HG03460 (cell line): ENCODE data around the gene DPYSL3.
"Not testable (repeated sequence)": the region's sequence is repeated elsewhere in the genome, so short reads cannot be mapped to it uniquely, and the experiment has no call there.

ENCODE experiments used
- ATAC-seq: cut with Tn5 transposase; IDR thresholded peaks from one replicate; pipeline ENCODE4 v1.9.1; 2021; ENCODE audit not compliant: unreplicated experiment

Gene DPYSL3

DNA sequence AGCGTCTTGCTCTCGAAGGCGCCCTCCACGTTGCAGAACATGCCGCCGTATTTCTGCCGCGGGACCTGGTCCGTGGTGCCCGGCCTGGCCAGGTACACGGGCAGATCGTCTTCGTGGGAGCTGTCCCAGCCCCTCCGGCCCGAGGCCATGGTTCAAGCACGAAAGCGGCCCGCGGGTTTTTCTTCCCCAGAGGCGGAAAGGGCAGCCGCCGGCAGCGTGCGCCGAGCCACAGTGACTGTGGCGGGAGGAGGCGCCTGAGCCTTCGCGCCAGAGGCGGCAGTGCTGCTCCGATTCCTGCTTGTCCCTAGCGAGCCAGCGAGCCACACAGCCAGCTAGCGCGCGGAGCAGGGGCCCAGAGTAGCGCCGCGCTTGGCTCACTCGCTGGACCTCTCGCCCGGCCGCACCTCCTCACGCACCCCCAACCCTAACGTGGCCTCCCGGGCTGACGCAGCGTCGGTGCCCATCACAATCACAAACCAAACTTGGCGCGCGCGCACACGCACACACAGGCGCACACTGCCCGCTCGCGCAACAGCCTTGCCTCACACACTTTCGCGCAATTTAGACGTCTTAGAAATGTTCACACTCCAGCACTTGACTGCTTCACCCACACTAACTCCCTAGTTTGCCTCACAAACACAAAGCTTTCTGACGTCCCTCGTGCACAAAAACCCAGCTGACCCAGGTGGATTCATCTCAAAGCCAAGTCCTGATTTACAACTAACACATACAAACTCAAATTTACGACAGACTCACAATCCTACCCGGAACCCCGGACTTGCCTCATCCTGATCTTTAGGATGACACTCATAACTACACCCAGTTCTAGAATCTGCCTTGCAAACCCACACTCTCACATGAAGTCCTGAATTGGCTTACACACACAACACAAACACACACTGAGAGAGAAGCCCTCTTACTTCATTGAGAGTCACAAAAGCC is at the start of gene DPYSL3:
DPYSL3 (minus strand) TSS at position 359 of the 942 bp plus-strand sequence; CDS start at position 149, 210 bp downstream.
- no peak for ATAC-seq

DNA sequence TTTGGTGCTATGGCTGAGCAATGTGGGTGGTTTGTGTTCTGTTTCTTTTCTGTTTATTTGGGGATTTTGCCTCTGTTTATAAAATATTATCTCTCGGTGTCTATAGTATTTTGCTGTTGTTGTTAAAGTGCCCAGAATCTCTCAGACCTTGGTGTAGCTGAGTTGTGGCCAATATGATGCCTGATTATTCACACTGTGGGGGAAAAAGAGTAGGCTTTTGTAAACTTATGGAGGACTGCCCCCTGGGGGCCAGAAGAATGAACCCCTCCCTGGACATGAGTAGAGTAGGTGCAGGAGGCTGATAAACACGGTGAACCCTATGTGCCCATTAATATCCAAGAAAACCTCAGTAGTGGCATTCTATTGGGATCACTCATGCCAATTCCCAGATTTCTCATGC is 49.0 kb upstream of the DPYSL3 start:
- ATAC-seq, result no peak

DNA sequence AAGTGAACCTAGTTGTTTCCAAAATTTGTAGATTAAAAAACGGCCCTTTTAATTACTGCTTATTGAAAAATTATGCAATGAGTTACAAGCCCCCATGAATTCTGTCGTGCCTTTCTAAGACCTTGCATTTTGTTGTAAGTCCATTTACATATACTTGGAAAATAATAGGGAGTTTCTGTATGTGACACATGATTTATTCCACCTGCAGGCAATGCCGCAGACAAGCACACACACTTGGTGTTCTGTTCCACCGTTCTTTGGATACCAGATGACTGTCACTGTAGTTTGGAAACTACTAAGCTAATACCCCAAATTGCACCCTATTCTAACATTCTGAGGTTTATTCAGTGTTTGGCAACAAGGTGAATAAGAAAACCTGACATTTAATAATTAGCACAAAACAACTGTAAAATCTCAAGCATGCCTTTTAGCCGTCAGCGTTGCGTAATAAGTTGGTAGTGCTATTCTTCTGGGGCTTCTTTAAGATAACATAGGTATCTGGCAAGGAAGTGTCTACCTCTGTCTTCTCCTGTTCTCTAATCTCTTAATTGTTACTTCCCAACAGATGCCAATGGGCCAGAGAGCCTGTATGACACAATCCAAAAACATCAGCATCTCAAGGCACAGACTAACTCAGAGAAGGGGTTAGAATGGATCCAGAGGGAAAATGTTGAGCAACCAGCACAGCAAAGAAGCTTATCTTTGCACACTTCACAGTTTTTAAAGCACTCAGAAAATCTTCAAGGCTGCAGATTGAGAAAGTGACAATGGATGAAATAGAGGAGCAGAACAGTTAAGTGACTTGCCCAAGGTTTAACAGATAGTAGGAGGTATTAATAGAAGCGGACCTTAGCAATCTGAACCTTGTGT is 48.2 kb upstream of the DPYSL3 start:
- ATAC-seq, result no peak

DNA sequence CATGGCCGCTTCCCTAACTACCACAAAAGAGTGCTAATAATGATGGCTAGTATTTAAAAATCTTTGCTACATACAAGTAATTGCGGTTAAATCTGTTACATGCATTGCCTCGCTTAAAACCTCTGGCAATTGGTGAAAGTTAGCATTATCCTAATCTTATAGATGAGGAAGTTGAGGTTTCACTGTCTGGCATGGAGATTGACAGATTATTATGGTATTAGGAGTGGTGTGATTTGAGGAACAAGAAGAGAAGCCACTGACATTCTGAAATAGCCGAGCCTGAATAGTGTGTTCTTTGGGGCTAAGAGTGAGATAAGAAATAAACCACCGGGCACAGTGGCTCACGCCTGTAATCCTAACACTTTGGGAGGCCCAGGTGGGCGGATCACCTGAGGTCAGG is 45.3 kb upstream of the DPYSL3 start:
- no peak for ATAC-seq

DNA sequence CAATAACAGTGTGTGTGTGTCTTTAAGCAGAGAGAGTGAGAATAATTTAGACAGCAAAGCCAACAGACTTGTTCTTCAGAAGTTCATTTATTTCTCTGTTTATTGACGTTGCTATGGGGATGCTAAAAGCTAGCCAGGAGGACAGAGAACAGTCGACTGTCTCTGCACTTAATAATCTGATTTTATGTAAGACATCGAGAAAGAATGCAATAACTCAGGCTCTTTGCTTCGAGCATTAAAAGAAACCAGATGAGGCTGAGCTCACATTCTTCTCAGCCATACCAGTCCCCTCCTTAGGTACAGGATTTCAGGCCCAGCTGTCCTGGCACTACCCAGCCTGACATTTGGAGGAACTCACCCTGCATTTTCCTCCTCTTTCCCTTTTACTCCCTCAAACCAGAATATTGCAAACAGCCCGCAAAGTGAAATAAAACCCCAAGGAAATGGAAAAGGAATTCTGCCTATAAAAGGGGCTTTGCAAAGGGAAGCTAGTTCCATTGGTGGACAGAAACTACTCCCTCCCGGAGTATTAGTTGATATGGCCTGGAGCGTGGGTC is 44.5 kb upstream of the DPYSL3 start:
- no peak for ATAC-seq

DNA sequence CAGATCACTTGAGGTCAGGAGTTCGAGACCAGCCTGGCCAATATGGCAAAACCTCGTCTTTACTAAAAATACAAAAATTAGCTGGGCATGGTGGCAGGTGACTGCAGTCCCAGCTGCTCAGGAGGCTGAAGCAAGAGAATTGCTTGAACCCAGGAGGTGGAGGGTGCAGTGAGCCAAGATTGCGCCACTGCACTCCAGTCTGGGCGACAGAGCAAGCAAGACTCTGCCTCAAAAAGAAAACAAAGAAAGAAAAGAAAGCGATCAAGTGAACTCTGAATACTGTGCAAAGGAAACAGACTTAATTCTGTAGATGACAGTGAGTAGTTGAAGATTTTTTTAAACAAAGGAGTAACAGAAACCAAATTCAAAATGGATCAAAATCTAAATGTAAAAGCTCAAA is 43.9 kb upstream of the DPYSL3 start:
- not testable (repeated sequence) for ATAC-seq

DNA sequence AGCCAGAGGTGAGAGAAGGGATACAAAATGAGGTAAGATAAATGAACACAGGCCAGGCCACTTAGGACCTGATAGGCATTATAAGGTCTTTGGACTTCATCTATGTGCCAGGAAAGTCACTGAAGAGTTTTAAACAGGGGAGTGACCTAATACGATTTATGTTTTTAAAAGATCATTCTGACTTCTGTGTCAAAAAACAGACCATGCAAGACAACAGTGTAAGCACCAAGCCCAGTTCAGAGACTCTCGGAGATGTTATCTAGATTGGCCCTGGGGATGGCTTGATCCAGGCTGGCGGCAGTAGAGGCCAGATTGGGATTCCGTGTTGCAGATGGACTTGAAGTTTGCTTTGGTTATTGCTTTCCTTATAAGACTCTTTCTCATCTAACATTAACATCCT is 43.0 kb upstream of the DPYSL3 start:
- ATAC-seq, result no peak

DNA sequence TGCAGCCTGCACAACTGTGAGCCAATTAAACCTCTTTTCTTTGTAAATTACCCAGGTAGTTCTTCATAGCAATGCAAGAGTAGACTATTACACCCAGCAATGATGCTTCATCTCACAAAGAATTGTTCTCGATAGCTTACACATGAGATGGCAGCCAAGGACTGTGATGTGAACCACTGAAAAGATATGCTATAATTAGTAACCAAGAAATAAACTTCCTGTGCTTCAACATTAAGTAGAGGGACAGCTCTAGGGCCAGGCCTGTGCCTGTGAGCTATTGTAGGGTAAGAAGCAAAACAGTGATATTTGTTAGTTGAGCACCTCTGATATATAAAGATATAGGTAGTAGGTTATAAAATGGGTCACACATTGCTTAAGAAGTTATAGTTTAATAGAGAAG is 41.8 kb upstream of the DPYSL3 start:
- no peak for ATAC-seq

DNA sequence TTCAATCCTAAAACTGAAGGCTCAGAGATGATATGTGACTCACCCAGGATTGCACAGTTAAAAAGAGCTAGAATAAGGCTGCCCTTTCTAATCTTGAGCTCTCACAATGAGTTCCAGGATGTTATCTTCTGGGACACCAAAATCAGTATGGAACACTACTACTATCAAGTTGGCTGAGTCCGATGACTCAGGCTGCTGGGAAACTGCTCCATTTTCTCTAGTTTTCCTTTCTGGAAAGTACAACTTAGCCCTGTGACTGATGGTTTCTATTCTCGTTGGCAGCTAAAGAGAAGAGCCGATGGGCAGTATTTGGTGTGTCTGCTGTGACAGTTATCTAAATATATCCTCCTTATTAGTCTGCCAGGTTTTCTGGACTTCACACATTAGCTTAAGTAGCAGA is 37.9 kb upstream of the DPYSL3 start:
- no peak for ATAC-seq

DNA sequence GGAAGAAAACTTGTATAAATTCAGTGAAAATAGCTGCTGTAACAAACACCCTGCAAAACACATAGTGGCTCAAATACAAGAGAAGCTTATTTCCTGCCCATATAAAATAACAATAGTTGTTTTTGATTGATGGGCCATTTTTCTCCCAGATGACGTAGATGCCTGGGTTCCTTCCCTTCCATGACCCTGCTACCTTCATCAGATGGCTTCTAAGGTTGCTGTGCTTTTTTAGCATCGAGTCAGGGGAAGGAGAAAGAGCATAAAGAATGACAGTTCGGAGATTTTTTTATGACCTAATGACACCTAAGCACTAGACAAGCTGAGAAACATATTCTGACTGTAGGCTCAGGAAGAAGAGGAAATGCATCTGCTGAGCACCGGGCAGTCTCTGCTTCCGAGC is 34.7 kb upstream of the DPYSL3 start:
- ATAC-seq, result no peak

DNA sequence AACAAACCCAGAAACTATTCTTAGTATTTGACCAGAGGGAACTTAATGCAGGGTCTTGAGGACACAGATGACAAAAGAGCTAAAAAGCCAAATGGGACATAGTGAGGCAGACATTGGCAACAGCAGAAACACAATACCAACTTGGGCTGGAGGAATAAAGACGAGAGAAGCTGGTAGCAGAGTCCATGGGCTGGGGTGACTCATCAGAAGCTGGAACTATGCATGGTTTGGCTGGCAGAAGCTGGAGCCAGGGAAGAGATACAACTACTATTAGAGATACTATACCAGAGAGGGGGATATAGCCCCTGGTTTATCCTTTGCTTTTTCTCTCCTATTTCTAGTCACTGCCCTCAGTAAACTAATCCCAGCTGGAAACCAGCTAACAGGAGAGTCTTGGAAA is 29.2 kb upstream of the DPYSL3 start:
- no peak for ATAC-seq

DNA sequence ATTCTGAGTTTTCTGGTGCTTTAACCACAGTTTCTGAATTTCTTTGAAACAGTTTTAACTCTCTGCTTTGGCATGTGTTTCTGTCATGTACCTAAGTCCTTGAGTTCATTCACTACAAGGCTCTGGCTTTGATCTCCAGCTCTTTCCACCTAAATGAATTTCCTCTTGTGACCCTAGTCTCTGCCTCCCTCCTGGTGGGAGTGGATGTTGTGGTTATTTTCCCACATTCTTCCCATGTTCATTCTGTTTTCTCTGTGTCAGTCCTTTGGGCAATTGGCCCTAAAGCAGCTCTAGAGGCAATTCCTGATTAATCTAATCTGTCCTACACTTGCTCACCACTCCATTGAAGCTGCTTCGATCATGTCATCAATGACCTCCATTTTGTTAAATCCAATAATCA is 28.4 kb upstream of the DPYSL3 start:
- no peak for ATAC-seq

DNA sequence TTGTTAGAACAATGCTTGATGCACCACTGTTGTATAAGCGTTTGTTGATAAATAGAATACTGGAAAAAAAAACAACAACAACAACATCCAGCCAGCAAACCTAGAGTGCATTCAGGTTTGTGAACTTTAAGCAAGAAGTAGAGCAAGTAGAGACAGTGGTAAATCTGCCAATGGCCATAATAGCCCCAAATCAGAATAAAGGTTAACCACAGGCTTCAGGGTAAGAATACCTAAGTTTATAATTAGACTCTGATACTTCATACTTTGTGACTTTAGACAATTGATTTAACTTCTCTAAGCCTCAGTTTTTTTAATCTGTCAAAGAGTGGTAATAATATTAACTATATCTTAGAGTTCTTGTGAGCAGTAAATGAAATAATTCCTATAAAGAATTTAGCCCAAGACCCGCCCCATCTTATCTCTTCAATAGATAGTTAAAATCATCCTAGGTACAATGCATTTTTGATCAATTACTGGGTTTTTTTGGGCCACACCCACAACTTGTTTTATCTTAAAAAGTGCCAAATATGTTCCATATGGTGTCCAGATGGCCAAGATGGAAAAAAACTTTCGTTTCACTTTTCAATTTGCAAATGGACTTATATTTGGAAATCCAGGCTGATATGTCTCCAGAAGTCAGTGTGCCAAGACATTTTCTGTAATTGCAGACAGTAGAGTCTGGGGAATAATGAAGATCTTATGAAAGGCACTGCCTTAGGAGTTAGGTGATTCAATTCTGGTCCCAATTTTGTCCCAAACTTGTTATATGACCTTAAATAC is 24.5 kb upstream of the DPYSL3 start:
- ATAC-seq, result no peak

DNA sequence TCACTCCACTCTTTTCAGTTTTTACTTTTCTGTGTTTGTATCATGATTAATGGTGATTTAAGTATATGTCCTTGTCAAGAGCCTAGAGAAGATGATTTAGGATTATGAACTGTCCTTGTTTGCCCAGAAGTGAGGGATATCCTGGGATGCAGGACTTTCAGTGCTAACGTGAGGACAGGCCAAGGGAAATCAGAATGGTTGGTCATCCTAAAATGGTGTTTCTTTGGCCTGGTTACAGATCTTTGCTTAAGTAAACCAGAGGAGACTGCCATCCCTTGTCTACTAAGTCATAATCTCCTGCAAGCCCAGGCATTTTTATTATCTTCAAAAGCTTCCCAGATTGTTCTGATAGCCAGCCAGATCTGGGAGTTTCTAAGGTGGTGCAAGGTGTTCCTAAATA is 22.3 kb upstream of the DPYSL3 start:
- ATAC-seq, result no peak

DNA sequence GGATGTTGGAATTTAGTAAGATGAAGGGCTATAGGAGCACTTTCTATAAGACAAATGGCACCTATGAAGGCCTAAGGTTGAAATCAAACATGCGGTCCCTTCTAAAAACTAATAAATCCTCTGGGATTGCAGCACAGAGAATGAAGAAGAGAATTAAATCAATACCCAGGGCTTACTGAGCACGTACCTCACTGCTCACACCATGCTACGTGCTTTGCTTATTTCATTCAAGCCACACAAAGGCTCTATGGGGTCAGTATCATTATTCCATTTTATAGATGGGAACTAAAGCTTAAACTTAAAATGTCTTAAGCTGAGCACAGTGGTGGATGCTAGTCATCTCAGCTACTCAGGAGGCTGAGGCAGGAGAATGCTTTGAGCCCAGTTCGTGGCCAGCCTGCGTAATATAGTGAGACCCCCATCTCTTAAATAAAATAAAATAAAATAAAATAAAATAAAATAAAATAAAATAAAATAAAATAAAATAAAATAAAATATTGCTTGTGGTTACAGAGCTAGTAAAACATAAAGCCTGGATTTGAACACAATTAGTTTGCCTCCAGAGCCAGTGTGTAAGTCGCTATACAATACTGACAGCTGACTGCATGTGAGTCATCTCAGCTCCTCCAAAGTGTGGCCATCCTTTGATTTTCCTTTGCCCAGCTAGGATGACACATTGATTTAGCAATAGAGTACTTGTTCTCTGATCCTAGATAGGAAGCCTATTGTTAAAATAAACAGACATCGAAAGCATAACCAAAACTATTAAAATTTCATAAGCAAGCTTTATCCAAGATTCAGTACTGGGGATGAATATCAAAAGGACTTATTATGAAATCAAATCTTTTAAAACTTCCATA is 20.9 kb upstream of the DPYSL3 start:
- no peak for ATAC-seq

DNA sequence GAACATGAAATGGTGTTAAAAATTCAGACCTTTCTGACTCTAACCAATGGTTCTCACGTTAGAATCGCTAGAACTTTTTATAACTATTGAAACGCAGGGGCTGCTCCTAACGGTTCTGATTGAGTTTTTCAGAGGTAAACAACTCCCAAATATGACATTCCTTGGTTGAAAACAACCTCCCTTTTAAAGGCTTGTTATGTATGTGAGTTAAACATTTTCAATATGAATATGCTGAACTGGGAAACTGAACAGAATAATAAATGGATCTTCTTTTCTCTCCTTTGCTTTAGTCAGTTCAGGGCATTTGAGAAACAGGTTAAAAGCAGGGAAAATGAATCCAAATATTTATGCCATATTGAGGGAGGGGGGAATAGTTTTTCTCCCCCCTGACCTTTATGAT is 13.2 kb upstream of the DPYSL3 start:
- ATAC-seq, result no peak

DNA sequence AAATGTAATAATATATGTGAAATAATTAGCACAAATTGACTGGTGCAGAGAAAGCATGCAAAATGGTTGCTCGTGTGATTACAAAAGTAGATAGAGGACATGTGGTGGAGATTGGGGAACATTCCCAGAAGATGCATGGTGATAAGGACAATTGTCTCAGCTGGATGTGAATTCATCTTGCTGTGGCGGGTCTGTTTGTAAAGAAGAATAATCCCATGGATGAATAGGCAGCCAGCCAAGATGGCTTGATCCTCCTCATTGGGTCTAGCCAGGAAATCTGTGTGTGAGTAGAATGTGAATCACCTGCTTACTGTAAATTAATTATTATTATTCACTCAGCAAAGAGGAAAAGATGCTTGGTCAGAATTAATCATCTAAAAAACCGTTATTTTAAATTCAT is 12.6 kb upstream of the DPYSL3 start:
- ATAC-seq, result no peak

DNA sequence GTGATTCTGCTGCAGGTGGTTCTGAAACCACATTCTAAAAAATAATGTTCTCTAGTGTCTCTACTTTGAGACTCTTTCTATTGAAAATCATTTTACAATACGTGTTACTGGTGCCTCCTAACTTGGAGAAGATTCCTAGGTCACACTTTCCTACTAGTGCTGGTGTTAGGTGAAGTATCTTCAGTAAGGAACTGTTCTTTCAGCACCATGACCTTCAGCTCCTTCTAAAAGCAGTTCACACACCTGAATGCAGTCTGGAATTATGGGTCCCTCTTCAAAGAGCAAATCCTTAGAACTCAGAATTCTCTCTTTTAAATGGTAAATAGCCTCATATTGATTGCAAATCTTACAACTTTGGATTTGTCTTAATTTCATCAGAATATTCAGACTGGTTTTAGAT is 10.6 kb upstream of the DPYSL3 start:
- ATAC-seq, result no peak

DNA sequence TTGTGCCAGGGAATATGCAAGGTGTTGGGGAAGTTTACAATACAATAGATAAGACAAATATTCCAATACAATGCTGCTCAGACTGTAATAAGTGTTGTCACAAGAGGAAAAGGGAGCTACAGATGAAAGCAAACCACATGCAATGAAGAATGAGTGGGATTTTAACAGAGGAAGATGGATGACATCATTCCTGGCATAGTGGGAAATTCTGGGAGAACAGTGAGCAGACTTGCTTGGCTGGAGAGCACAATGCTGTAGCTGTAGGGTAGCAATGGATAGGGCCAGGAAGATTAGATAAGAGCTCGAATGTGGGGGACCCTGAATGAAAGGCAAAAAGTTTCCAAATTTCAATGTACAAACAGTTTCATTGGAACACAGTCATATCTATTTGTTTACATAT is 9.5 kb upstream of the DPYSL3 start:
- ATAC-seq, result no peak

DNA sequence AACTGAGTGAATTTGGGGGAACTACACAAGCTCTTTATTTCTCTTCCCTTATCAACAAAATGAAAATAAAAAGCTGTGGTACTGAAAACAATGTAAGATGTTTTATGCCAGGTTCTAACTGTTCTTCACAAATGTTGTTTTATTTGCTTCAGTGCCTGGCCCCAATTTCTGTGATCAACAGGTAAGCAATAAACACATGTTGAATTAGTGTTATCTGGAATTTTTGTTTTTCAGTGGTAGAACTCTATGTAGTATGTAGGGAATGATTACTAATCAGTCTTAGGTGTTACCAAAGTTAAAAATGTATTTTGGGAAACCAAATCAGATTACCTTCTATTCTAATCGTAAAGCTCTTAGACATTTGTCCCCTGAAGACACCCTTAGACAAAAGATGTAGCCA is 7.5 kb upstream of the DPYSL3 start:
- ATAC-seq, result no peak
